Measurements from ENCODE around the gene RTN3. TPM values are rescaled to one million over a fixed set of nuclear protein-coding genes. Genes with fewer than 3 reads are reported as not detected.

RTN3 gene
- total and polyA plus RNA-seq, 9 of the 15 experiments (the other 6 are each of a cell fraction or from before 2014, with no cell fraction given): 41.6 to 169 (median 93.5) TPM

DNA sequence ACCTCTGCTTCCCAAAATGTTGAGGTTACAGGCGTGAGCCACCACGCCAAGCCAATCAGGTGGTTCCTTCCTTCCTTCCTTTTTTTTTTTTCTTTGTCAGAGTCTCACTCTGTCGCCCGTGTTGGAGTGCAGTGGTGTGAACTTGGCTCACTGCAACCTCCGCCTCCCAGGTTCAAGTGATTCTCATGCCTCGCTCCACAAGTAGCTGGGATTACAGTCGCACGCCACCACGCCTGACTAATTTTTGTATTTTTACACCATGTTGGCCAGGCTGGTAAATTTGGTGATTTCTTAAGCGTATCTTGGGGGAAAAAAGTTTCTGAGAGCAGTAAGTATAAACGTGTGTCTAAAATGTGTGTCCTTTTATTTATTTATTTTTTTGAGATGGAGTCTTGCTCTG is 113.8 kb downstream of the RTN3 start:
- 0 out of 2 replicates have a peak, but pooled peaks cover 4% of the 10 kb centered on the region for H3K9me3 ChIP-seq (replicated peaks; ENCODE audit: control insufficient read depth, insufficient read depth, low read depth, low read length)
- ATAC-seq (no peak), DNase-seq (ENCODE audit: extremely low read depth in 1 of 4, low spot score in 3 of 4) (no peak), FAIRE-seq (no peak)
- TF ChIP-seq ZNF232 (CRISPR knock-in tag; IDR thresholded peaks at IDR 0.05): no peak
- no peak for TF ChIP-seq HNRNPL (IDR thresholded peaks at IDR 0.05; ENCODE audit: low read depth, low read length)
- TF ChIP-seq, protein P1, sequence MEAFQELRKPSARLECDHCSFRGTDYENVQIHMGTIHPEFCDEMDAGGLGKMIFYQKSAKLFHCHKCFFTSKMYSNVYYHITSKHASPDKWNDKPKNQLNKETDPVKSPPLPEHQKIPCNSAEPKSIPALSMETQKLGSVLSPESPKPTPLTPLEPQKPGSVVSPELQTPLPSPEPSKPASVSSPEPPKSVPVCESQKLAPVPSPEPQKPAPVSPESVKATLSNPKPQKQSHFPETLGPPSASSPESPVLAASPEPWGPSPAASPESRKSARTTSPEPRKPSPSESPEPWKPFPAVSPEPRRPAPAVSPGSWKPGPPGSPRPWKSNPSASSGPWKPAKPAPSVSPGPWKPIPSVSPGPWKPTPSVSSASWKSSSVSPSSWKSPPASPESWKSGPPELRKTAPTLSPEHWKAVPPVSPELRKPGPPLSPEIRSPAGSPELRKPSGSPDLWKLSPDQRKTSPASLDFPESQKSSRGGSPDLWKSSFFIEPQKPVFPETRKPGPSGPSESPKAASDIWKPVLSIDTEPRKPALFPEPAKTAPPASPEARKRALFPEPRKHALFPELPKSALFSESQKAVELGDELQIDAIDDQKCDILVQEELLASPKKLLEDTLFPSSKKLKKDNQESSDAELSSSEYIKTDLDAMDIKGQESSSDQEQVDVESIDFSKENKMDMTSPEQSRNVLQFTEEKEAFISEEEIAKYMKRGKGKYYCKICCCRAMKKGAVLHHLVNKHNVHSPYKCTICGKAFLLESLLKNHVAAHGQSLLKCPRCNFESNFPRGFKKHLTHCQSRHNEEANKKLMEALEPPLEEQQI (IDR thresholded peaks at IDR 0.05): no peak
- no peak for TF ChIP-seq SPI1 (IDR thresholded peaks at IDR 0.05; ENCODE audit: borderline replicate concordance, low read depth, low read length)
- no peak for TF ChIP-seq HSF4 (CRISPR knock-in tag; IDR thresholded peaks at IDR 0.05; ENCODE audit: borderline replicate concordance)
- TF ChIP-seq MAFG (tag; conservative IDR thresholded peaks at IDR 0.05): no peak
- TF ChIP-seq, protein P2, sequence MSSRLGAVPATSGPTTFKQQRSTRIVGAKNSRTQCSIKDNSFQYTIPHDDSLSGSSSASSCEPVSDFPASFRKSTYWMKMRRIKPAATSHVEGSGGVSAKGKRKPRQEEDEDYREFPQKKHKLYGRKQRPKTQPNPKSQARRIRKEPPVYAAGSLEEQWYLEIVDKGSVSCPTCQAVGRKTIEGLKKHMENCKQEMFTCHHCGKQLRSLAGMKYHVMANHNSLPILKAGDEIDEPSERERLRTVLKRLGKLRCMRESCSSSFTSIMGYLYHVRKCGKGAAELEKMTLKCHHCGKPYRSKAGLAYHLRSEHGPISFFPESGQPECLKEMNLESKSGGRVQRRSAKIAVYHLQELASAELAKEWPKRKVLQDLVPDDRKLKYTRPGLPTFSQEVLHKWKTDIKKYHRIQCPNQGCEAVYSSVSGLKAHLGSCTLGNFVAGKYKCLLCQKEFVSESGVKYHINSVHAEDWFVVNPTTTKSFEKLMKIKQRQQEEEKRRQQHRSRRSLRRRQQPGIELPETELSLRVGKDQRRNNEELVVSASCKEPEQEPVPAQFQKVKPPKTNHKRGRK (tag; IDR thresholded peaks at IDR 0.05): no peak
- TF ChIP-seq ZNF324 (CRISPR knock-in tag; IDR thresholded peaks at IDR 0.05): no peak
- TF ChIP-seq, protein P3, sequence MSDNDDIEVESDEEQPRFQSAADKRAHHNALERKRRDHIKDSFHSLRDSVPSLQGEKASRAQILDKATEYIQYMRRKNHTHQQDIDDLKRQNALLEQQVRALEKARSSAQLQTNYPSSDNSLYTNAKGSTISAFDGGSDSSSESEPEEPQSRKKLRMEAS (CRISPR knock-in tag; IDR thresholded peaks at IDR 0.05): no peak
- TF ChIP-seq, protein P4, sequence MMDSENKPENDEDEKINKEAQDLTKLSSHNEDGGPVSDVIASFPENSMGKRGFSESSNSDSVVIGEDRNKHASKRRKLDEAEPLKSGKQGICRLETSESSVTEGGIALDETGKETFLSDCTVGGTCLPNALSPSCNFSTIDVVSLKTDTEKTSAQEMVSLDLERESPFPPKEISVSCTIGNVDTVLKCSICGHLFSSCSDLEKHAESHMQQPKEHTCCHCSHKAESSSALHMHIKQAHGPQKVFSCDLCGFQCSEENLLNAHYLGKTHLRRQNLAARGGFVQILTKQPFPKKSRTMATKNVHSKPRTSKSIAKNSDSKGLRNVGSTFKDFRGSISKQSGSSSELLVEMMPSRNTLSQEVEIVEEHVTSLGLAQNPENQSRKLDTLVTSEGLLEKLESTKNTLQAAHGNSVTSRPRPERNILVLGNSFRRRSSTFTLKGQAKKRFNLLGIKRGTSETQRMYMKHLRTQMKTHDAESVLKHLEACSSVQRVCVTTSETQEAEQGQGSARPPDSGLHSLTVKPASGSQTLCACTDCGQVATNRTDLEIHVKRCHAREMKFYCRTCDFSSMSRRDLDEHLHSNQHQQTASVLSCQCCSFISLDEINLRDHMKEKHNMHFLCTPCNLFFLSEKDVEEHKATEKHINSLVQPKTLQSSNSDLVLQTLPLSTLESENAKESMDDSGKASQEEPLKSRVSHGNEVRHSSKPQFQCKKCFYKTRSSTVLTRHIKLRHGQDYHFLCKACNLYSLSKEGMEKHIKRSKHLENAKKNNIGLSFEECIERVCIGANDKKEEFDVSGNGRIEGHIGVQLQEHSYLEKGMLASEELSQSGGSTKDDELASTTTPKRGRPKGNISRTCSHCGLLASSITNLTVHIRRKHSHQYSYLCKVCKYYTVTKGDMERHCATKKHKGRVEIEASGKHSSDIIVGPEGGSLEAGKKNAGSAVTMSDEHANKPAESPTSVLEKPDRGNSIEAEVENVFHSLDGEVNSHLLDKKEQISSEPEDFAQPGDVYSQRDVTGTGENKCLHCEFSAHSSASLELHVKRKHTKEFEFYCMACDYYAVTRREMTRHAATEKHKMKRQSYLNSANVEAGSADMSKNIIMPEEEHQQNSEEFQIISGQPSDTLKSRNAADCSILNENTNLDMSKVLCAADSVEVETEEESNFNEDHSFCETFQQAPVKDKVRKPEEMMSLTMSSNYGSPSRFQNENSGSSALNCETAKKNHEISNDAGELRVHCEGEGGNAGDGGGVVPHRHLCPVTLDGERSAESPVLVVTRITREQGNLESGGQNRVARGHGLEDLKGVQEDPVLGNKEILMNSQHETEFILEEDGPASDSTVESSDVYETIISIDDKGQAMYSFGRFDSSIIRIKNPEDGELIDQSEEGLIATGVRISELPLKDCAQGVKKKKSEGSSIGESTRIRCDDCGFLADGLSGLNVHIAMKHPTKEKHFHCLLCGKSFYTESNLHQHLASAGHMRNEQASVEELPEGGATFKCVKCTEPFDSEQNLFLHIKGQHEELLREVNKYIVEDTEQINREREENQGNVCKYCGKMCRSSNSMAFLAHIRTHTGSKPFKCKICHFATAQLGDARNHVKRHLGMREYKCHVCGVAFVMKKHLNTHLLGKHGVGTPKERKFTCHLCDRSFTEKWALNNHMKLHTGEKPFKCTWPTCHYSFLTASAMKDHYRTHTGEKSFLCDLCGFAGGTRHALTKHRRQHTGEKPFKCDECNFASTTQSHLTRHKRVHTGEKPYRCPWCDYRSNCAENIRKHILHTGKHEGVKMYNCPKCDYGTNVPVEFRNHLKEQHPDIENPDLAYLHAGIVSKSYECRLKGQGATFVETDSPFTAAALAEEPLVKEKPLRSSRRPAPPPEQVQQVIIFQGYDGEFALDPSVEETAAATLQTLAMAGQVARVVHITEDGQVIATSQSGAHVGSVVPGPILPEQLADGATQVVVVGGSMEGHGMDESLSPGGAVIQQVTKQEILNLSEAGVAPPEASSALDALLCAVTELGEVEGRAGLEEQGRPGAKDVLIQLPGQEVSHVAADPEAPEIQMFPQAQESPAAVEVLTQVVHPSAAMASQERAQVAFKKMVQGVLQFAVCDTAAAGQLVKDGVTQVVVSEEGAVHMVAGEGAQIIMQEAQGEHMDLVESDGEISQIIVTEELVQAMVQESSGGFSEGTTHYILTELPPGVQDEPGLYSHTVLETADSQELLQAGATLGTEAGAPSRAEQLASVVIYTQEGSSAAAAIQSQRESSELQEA (IDR thresholded peaks at IDR 0.05; ENCODE audit: low read depth): no peak
- no peak for TF ChIP-seq ZNF197 (CRISPR knock-in tag; IDR thresholded peaks at IDR 0.05; ENCODE audit: low read depth)
- H4K20me1 ChIP-seq (replicated peaks; ENCODE audit: control insufficient read depth, insufficient read depth, low read length): no peaks in the 10 kb centered on the region
- no peaks in the 10 kb centered on the region for H3K36me3 ChIP-seq (ENCODE audit: control insufficient read depth, insufficient read depth, low read length)
- no peaks in the 10 kb centered on the region for H3K9me1 ChIP-seq (ENCODE audit: control insufficient read depth, insufficient read depth, low read length)
- intact Hi-C loops (cut with micrococcal nuclease): no loop called here
- no peak overlapping the region for H3K4me3 ChIP-seq
- H3K9ac ChIP-seq (ENCODE audit: insufficient read depth in 1 of 2, low read depth in 2 of 2, low read length in 2 of 2): no peak overlapping the region
- BruUV-seq (replicated peaks): no TSS peak
- peaks cover 8 to 13% of the 10 kb centered on the region in 2 experiments; a peak in 3 of 5 replicates for H3K27me3 ChIP-seq (ENCODE audit: control insufficient read depth in 2 of 2, insufficient read depth in 2 of 2, low read length in 2 of 2)
- POLR2A ChIA-PET: no interaction called here
- no peaks in the 10 kb centered on the region; a peak in 1 of 5 replicates for H3K4me1 ChIP-seq (replicated peaks in 1 of 2; ENCODE audit: control insufficient read depth in 2 of 2, insufficient read depth in 2 of 2, low read length in 2 of 2)
- CTCF ChIA-PET (ENCODE audit: low intra/inter-chr PET ratio): no interaction called here
- no peak overlapping the region for H3K4me2 ChIP-seq (ENCODE audit: insufficient read depth, low read length)
- H3K27ac ChIP-seq (ENCODE audit: extremely low read depth, low read depth, low read length): no peak overlapping the region
- no peaks in the 10 kb centered on the region for H3K79me2 ChIP-seq (ENCODE audit: control insufficient read depth, insufficient read depth, low read length)
- in situ Hi-C loops (cut with MboI): no loop called here
- no peak overlapping the region for H2AFZ ChIP-seq (ENCODE audit: low read depth, low read length)
- WGBS (ENCODE audit: insufficient coverage, low coverage, missing lambda C conversion rate): 45% methylated on average over 10 of the region's 11 CpGs

All from K562 (cell line).